ENCODE results near the gene SHPK.

SHPK gene

DNA sequence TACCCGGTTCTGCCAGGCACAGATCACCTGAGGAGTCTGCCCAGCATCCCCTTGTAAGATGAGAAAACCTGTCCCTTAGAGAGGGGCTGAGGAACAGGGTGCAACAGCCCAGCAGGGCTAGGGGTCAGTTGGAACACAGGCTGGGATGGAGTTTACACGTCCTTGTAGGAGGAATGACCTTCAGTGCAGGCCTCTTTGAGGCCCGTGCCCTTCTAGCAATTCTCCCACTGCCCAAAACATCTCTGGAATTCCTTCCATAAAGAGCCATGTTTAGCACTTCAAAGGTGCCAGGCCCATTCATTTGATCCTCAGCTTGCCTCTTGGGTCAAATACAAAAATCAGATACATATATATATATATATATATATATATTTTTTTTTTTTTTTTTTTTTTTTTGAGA is 5.0 kb upstream of the SHPK start:
- no peaks in the 10 kb centered on the region for H3K9me3 ChIP-seq
- H3K4me3 ChIP-seq (ENCODE audit: low read depth, low read length), result no peak overlapping the region
- H3K36me3 ChIP-seq, result no peaks in the 10 kb centered on the region
- TF ChIP-seq, protein P1, sequence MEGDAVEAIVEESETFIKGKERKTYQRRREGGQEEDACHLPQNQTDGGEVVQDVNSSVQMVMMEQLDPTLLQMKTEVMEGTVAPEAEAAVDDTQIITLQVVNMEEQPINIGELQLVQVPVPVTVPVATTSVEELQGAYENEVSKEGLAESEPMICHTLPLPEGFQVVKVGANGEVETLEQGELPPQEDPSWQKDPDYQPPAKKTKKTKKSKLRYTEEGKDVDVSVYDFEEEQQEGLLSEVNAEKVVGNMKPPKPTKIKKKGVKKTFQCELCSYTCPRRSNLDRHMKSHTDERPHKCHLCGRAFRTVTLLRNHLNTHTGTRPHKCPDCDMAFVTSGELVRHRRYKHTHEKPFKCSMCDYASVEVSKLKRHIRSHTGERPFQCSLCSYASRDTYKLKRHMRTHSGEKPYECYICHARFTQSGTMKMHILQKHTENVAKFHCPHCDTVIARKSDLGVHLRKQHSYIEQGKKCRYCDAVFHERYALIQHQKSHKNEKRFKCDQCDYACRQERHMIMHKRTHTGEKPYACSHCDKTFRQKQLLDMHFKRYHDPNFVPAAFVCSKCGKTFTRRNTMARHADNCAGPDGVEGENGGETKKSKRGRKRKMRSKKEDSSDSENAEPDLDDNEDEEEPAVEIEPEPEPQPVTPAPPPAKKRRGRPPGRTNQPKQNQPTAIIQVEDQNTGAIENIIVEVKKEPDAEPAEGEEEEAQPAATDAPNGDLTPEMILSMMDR (IDR thresholded peaks at IDR 0.05; ENCODE audit: low read depth, low read length), result no peak
- no peak for DNase-seq
- H3K4me1 ChIP-seq, result no peaks in the 10 kb centered on the region
- H3K27me3 ChIP-seq, result no peaks in the 10 kb centered on the region

DNA sequence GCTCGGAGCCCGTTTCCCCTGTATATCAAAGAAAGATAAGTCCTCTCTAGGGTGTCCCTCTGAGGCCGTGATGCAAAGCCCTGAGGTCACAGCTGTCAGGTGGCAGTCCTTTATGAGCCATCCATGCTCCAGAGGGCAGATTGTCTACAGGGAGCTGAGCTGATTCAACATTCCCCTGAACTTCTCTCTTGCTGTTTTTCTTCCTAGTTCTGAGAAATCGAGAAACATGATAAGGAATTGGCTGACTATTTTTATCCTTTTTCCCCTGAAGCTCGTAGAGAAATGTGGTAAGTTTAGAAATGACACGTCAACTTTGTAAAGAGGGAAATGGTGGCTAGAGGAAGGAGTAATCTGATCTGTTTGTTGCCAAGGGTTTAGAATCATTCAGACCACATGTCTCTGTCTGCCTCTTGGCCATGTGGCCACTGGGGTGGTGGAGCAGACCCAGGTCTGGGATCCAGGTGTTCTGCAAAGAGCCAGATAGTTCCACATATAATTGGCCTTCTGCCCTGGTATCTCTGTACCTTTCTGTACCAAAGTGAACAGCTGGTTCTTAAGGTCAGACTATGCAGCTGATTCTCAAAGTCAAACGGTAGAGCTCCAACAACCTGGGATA is 4.0 kb upstream of the SHPK start:
- DNase-seq, result no peak
- Histone ChIP-seq H3K4me1 (no peaks in the 10 kb centered on the region), H3K27me3 (no peaks in the 10 kb centered on the region), H3K9me3 (no peaks in the 10 kb centered on the region), H3K4me3 (ENCODE audit: low read depth, low read length) (no peak overlapping the region), H3K36me3 (no peaks in the 10 kb centered on the region)
- TF ChIP-seq, protein P1 (IDR thresholded peaks at IDR 0.05; ENCODE audit: low read depth, low read length), result no peak

DNA sequence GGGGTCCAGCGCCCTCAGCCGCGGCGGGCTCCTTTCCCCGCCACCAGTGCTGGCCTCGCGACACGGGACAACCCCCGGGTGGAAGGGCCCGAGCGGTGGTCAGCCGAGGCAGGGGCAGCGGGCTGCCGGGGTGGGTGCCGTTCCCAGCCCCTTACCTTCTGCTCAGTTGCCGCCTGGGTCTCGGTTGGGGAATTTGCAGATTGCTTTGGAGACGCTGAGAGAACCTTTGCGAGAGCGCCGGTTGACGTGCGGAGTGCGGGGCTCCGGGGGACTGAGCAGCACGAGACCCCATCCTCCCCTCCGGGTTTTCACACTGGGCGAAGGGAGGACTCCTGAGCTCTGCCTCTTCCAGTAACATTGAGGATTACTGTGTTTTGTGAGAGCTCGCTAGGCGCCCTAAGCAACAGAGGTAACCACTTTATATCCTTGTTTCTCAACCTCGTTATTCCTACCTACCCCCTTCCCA is 891 bp upstream of the SHPK start:
- H3K4me1 ChIP-seq, result no peaks in the 10 kb centered on the region
- no peaks in the 10 kb centered on the region for H3K9me3 ChIP-seq
- no peaks in the 10 kb centered on the region for H3K27me3 ChIP-seq
- no peak for DNase-seq
- peak overlapping the region; percentile 69 for H3K4me3 ChIP-seq (ENCODE audit: low read depth, low read length)
- TF ChIP-seq, protein P1 (IDR thresholded peaks at IDR 0.05; ENCODE audit: low read depth, low read length), result no peak
- H3K36me3 ChIP-seq, result no peaks in the 10 kb centered on the region

DNA sequence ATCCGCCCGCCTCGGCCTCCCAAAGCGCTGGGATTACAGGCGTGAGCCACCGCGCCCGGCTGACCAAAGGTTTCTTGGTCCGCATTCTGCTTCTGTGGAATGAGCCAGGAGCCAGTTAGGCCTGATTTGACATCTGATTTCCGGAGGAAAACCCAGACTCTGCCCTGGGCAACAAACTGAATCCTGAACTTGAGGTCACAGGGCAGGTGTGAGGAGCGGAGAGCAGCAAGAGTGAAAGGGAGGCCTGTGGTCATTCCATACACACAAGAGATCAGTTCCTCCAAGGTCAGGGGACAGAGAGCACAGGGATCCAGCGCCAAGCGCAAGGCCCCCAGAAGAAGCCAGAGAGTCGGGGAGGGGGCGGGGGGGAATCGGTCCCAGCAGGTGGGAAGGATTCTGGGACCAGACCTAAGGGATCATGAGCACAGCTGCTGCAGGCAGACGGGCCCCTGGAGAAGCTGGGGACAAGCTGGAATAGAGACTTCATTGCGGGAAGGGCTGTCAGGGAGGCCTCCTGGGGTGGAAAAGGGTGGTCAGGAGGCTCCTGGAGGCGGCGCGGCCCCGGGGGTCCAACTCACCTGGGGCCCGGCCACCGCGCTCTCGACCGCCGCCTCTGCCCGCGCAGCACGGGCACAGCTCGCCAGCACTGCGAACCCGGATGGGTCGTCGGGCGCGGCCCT is 436 bp downstream of the SHPK start:
- no peaks in the 10 kb centered on the region for H3K27me3 ChIP-seq
- DNase-seq, result no peak
- H3K4me3 ChIP-seq (ENCODE audit: low read depth, low read length), result peak overlapping the region; percentile 69
- H3K36me3 ChIP-seq, result no peaks in the 10 kb centered on the region
- TF ChIP-seq, protein P1 (IDR thresholded peaks at IDR 0.05; ENCODE audit: low read depth, low read length), result no peak
- no peaks in the 10 kb centered on the region for H3K4me1 ChIP-seq
- no peaks in the 10 kb centered on the region for H3K9me3 ChIP-seq

DNA sequence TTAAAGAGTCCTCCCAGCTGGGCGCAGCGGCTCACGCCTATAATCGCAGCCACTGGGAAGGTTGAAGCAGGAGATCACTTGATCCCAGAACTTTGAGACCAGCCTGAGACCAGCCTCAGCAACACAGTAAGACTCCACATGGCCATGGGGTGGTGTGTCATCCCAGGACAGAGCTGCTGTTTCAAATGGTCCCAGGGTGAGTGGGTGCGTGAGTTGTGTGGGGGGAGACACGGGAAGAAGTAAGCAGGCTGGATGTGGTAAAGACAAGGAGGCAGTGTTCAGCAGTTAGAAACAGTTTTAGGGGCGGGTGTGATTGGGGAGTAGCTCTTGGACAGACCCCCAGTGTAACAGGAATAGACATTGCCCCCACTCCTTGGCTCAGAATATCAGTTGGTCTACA is 3.8 kb downstream of the SHPK start:
- no peaks in the 10 kb centered on the region for H3K27me3 ChIP-seq
- no peaks in the 10 kb centered on the region for H3K36me3 ChIP-seq
- TF ChIP-seq, protein P1 (IDR thresholded peaks at IDR 0.05; ENCODE audit: low read depth, low read length), result no peak
- no peak overlapping the region for H3K4me3 ChIP-seq (ENCODE audit: low read depth, low read length)
- H3K4me1 ChIP-seq, result no peaks in the 10 kb centered on the region
- DNase-seq, result no peak
- no peaks in the 10 kb centered on the region for H3K9me3 ChIP-seq

DNA sequence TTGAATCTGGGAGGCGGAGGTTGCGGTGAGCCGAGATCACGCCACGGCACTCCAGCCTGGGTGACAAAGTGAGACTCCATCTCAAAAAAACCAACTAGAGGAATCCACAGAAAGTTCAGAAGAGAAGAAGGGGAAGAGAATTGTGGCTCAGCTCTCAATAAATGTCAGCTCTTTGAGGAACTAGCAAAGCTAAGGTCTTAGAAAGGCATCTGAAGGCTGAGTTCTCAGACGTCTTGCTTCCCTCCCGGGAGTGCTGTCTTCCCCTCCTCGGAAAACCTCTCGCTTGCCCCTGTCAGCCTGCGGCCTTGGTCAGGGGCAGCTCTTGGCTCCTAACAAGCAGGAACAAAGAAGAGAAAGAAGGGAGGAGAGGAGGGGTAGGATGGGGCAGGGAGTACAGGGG is 5.3 kb downstream of the SHPK start:
- no peak for DNase-seq

More for the DNA sequence above, 5.3 kb downstream of the SHPK start:
- Histone ChIP-seq H3K36me3 (no peaks in the 10 kb centered on the region), H3K4me3 (ENCODE audit: low read depth, low read length) (no peak overlapping the region), H3K9me3 (no peaks in the 10 kb centered on the region), H3K27me3 (no peaks in the 10 kb centered on the region), H3K4me1 (no peaks in the 10 kb centered on the region)
- TF ChIP-seq, protein P1 (IDR thresholded peaks at IDR 0.05; ENCODE audit: low read depth, low read length), result no peak

Measured in BE2C (cell line).